Posterior vena cava (tissue), 2 donors: ENCODE data around the gene TMEM125. TPM values are rescaled to one million over a fixed set of nuclear protein-coding genes. Genes with fewer than 3 reads are reported as not detected.

Source experiments
- DNase-seq: peaks from one replicate; pipeline ENCODE4 v3.0.0-alpha.2; 2020; ENCODE audit warnings: low spot score
- intact Hi-C, 2 donors: fragments of 100-400 bp; cut with DNase I; formaldehyde crosslinking; loops; one replicate each; pipeline versions ENCODE4 v1.14.1 to v1.14.2; 2022 to 2023
- total RNA-seq, 2 donors: library from RNA; stranded (reverse); fragmentation: NEBNext Ultra II Directional; extraction: Animal tissue kit (Norgen Biotek cat#: 25700); gene quantifications; one replicate each; pipeline ENCODE4 v1.2.1, GENCODE V29; 2021
- donor health status: DM: yes; HTN: yes; CAD: no.
- donor health status: DM: yes; HTN: yes; CAD: no.

TMEM125 gene
- total RNA-seq, 2 donors from 2014 or later: 0.29 TPM; not detected in 1

DNA sequence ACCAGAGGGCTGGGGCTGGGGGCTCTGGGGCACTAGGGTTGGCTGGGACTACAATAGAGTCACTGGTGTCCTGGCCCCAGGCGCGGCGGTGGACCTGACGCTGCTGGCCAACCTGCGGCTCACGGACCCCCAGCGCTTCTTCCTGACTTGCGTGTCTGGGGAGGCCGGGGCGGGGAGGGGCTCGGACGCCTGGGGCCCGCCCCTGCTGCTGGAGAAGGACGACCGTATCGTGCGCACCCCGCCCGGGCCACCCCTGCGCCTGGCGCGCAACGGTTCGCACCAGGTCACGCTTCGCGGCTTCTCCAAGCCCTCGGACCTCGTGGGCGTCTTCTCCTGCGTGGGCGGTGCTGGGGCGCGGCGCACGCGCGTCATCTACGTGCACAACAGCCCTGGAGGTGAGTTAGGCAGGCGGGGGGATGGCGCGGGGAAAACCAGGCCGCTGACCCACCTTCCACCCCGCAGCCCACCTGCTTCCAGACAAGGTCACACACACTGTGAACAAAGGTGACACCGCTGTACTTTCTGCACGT lies 35.1 kb downstream of the TMEM125 start:
- DNase-seq: peak; percentile 66
- intact Hi-C loops: loop anchor here in 1 of 2 donors (10.0 kb wide), 1 partner anchor 1230 kb away; no protein-coding TSS in a partner anchor

DNA sequence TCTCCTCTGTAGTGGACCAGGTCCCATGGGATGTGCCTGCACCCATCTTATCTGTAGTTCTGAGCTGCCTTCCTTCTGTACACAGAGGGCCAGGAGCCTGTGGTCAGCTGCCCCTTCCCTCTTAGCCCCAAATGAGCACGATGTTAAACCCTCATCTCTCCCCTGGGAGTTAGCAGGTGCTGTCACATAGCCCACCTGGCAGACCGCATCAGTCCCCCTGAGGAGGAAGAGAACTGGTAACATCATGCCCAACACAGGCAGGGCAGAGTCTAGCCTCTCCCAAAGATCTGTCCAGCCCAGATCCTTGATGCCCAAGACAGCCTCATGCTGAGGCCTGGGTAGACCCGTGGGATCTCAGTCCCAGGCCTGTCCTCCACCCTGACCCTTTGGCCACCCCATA lies 35.7 kb downstream of the TMEM125 start:
- intact Hi-C loops: loop anchor here in 1 of 2 donors (10.0 kb wide), 1 partner anchor 1229 kb away; no protein-coding TSS in a partner anchor
- peak; percentile 29 for DNase-seq

DNA sequence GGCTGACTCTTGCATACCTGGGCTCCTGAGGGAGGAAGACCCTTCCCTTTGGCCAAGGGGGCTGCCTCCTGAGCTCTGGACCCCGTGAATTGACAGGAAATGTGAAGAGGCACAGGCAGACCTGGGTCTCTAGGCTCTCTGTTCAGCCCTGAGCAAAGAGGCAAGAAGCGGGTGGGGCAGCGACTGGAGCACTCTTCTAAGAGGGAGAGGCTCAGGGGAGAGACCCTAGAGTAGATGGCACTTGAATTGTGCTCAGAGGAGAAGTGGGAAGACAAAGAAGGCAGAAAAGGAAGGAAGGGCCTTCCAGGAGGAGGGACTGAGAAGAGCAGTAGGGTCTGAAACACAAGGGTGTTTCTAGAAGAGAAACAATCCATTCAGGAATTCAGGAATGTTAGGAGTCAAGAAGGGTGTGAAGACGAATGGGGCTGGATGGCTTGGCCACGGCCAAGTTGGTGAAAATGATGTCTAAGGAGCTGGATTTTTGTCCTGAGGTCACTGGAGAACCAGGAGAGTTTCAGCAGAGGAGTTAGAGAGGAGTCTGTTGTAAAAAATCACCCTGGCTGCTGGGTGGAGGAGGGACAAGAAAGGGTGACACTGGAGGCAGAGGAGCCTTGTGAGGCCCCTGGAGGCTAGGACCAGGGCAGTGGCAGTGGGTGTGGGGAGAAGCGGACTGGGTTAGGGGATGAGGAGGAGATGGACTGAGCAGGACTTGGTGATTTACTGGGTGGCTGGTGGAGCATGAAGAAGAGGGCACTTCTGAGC lies 36.3 kb downstream of the TMEM125 start:
- intact Hi-C loops: loop anchor here in 1 of 2 donors (10.0 kb wide), 1 partner anchor 1229 kb away; no protein-coding TSS in a partner anchor
- peak; percentile 49 for DNase-seq

DNA sequence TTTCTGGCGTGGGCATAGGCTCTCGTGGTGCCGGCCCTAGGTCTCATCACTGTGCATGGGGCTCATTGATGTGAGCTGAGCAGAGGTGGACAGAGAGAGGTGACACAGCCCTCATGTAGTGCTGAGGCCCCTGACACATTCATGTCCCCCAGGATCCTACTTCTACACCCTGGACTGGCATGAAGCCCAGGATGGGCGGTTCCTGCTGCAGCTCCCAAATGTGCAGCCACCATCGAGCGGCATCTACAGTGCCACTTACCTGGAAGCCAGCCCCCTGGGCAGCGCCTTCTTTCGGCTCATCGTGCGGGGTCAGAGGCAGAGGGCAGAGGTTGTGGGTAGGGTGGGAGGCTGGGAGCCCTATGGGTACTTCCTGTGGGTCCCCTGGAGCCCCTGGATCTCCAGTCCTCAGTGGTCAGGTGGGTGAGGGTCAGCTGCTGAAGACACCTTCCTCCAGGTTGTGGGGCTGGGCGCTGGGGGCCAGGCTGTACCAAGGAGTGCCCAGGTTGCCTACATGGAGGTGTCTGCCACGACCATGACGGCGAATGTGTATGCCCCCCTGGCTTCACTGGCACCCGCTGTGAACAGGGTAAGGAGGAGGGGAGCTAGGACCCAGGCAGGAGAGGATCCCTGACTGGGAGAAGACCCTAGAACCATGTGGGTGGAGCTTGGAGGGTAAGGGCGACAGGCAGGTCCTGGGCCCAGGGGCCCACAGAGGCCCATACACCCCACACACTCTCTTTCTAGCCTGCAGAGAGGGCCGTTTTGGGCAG lies 37.1 kb downstream of the TMEM125 start:
- intact Hi-C loops: loop anchor here in 1 of 2 donors (10.0 kb wide), 1 partner anchor 1228 kb away; no protein-coding TSS in a partner anchor
- DNase-seq: peak; percentile 66

DNA sequence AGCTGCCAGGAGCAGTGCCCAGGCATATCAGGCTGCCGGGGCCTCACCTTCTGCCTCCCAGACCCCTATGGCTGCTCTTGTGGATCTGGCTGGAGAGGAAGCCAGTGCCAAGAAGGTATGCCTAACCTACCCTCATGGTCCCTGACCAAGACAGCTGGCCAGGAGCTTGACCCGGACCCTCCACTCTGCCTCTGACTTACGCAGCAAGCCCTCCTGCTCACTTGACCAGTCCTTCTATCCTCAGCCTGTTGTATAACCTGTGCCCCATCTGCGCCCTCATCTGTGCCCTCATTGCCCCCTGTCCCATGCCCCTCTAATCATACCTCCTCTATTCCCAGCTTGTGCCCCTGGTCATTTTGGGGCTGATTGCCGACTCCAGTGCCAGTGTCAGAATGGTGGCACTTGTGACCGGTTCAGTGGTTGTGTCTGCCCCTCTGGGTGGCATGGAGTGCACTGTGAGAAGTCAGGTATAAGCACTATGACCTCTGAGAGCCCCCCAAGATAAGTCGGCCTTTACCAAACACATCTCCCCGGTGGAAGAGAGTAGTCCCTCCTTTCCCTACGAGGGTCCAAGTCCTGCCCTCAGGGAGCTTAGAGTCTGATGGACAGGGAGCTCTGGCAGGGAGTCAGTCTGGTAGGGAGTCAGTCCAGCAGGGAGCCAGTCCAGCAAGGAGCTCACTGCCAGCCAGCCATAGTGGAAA lies 37.8 kb downstream of the TMEM125 start:
- DNase-seq: peak; percentile 69
- intact Hi-C loops: loop anchor here in 1 of 2 donors (10.0 kb wide), 1 partner anchor 1227 kb away; no protein-coding TSS in a partner anchor

DNA sequence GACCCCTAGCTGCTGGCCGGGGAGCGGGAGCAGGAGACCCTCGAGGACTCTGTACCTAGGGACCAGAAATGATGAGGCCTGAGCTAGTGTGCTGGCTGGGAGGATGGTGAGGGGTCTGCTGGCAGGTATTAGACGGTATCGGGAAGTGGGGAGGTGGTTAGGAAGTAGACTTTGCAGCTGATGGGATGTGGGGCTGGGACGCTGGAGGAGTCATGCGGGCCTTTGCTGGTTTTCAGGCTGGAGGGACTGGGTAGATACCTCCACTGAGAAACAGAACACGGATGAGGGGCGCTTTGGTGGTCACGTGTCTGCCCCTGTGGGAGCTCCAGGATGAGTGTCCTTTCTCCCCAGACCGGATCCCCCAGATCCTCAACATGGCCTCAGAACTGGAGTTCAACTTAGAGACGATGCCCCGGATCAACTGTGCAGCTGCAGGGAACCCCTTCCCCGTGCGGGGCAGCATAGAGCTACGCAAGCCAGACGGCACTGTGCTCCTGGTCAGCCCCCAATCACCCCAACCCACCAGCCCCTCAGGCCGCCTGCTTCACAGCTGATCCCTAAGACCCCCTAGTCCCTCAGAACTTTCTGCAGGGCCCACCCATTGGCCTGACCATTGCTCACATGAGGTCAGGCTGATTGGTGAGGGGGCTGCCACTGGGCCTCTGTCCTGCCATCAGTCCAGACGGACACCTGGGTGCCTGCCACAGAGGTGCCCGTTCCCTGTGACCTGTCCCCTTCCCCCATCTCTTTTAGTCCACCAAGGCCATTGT lies 39.0 kb downstream of the TMEM125 start:
- intact Hi-C loops: loop anchor here in 1 of 2 donors (10.0 kb wide), 1 partner anchor 1226 kb away; no protein-coding TSS in a partner anchor
- peak; percentile 66 for DNase-seq

DNA sequence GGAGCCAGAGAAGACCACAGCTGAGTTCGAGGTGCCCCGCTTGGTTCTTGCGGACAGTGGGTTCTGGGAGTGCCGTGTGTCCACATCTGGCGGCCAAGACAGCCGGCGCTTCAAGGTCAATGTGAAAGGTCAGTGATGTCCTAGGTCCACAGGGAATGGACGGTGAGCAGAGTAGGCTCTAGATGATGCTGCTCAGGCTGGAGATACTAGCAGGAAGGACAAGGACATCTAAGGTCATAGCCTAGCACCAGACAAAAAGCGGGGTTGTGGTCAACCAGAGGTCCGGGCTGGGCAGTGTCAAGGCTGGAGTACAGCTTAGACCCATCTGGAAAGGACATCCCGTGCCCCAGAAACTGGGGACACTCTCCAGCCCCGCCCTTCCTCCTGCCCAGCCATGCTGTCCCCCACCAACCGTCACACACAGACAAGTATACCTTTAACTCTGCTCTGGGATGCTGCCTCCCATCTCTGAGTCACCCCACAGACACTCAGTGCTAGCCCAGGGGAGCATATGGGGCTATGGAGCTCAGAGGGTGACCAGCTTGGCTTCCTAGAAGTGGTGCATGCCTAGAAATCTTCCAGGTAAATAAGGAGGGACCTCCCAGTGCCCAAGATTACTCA lies 39.7 kb downstream of the TMEM125 start:
- intact Hi-C loops: loop anchor here in 1 of 2 donors (10.0 kb wide), 1 partner anchor 1225 kb away; no protein-coding TSS in a partner anchor
- peak; percentile 53 for DNase-seq

DNA sequence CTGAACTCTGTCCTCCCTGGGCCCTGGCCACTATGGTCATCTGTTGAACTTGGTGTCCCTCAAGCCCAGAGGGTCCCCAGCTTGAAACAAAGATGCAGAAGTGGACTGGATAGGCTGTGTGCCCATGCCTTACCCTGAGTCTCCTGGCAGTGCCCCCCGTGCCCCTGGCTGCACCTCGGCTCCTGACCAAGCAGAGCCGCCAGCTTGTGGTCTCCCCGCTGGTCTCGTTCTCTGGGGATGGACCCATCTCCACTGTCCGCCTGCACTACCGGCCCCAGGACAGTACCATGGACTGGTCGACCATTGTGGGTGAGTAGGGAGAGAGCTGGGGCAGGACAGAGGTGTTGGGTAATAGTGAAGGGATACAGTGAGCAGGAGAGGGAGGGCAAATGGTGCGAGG lies 41.7 kb downstream of the TMEM125 start:
- DNase-seq: peak; percentile 41
- intact Hi-C loops: no loop called here

DNA sequence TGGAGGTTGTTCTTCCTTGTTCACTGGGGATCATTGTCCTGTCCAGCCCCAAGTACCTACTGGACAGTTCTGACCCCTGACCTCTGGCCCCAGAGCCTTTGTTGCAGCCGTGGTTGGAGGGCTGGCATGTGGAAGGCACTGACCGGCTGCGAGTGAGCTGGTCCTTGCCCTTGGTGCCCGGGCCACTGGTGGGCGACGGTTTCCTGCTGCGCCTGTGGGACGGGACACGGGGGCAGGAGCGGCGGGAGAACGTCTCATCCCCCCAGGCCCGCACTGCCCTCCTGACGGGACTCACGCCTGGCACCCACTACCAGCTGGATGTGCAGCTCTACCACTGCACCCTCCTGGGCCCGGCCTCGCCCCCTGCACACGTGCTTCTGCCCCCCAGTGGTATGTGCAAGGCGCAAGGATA lies 42.4 kb downstream of the TMEM125 start:
- intact Hi-C loops: no loop called here
- peak; percentile 55 for DNase-seq

DNA sequence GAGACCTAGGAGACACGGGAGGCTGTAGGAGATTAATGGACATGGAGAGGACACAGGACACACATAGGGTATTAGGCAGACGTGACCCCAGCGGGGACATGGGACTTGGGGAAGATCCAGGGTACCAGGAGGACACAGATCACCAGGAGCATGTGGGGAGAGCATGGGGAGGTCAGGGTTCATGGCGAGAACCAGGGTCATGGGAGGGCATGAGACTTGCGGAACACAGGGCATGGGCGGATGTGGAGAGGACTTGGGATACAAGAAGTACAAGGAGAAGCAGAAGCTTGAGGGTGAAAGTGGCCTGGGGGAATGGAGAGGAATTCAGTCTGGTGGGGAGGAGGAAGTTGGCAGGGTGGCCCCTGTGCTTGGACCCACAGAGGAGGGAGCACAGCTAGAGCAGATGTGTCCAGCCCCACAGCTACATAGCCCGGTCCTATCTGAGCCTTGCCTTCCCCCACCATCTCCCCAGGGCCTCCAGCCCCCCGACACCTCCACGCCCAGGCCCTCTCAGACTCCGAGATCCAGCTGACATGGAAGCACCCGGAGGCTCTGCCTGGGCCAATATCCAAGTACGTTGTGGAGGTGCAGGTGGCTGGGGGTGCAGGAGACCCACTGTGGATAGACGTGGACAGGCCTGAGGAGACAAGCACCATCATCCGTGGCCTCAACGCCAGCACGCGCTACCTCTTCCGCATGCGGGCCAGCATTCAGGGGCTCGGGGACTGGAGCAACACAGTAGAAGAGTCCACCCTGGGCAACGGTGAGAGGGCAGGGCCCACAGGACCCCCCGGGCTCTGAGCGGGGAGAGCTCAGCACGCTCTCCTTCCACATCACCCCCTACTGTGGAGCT lies 43.1 kb downstream of the TMEM125 start:
- intact Hi-C loops: no loop called here
- DNase-seq: peak; percentile 72

DNA sequence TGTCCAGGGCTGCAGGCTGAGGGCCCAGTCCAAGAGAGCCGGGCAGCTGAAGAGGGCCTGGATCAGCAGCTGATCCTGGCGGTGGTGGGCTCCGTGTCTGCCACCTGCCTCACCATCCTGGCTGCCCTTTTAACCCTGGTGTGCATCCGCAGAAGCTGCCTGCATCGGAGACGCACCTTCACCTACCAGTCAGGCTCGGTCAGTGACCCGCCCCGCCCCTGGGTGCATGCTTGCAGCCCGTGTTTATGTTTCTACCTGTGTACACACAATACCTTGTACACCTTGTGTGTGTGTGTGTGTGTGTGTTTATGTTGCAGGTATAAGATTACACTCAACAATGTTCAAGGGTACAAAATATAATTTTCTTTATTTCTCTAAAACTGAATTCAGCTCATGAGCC lies 44.0 kb downstream of the TMEM125 start:
- DNase-seq: peak; percentile 46
- intact Hi-C loops: no loop called here

DNA sequence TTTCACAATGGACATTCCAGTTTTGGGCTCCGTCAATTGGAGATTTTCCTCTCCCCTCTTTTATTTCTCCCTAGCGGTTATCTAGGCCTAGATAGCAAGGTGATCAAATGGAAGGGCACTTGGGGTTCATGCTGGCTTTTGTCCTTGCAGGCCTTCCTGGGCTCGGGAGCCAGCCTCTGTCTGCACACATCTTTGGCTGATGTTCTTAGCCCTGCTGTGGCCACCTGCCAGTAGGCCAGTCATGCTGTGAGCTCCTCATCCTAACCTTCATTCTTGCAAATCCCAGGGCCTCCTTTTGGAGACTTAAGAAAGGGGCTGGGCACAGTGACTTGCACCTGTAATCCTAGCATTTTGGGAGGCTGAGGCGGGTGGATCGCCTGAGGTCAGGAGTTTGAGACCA lies 44.5 kb downstream of the TMEM125 start:
- peak; percentile 29 for DNase-seq
- intact Hi-C loops: no loop called here

DNA sequence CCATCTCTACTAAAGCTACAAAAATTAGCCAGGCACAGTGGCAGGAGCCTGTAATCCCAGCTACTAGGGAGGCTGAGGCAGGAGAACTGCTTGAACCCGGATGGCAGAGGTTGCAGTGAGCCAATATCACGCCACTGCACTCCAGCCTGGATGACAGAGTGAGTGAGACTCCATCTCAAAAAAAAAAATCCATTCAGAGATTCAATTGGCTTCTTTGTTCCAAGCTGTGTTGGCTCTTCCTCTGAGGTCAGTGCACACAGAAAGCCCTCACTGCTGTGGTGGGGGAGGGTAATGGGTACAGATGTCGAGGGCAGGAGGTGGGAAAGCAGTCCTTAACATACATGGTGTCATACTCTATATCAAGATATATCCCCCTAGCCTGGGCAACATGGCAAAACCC lies 45.7 kb downstream of the TMEM125 start:
- DNase-seq: peak; percentile 5
- intact Hi-C loops: no loop called here

DNA sequence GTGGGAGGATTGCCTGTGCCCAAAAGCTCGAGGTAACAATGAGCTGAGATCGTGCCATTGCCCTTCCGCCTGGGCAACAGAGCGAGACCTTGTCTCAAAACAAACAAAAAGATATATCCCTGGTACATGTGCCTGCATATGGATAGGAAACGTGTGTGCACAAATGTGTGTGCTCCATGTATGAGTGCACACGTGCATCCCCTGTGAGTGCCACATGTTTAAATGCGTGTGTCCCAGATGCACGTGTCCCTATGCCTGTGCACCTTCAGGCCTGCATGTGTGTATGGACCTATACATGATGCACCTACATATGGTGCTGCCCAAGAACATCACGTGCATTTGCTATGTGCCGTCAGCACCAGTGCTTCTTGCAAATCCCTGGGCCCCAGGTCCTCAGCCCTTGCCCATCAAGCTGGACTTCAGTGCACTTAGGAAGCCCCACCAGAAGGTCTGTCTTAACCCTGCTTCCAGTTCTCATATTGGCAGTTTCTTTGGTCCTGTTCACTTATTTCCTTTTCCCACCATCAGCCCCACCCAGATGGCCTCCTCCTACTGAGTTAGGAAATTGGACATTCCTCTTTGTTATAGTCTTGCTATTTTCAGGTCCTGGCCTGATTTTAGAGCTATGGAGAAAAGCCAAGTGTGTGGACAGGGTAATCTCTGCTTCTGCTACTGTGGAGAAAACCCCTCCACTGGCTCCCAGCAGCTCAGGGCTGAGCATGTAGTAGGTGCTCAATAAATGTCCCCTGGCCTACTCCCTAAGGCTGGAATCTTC lies 46.4 kb downstream of the TMEM125 start:
- DNase-seq: peak; percentile 69
- intact Hi-C loops: no loop called here

DNA sequence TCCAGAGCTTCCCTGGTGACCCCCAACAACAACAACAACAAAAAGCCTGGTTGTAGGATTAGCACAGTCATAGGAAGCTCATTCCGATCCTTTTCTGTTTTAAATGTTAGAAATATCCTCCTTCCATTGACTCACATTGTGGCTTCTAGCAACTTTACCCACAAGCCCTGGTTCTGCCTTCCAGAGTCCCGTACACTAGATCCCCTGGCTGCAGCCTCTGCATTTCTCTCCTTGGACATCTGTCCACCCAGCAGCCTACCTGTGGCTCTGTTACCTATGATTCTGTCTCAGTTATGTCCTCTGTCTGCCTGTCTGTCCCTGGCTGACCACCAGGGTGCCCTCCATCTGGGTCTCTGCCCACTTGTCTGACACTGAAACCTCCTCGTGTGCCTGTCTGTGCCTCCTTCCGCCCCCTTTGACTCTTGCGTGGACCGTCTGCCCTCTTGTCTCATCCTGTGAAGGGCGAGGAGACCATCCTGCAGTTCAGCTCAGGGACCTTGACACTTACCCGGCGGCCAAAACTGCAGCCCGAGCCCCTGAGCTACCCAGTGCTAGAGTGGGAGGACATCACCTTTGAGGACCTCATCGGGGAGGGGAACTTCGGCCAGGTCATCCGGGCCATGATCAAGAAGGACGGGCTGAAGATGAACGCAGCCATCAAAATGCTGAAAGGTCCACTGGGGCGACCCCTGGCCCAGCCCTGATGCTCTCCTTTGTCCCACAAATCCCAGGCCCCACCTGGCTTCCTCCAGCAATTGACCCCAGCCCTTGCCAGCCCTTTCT lies 47.1 kb downstream of the TMEM125 start:
- intact Hi-C loops: no loop called here
- DNase-seq: peak; percentile 31
